C4-2B (cell line): Measurements from ENCODE around the gene GUCY1B1.

Source experiments
- CTCF ChIP-seq: fragments of 450-650 bp; conservative IDR thresholded peaks from 2 replicates; pipeline ENCODE4 v1.5.1; 2017; ENCODE audit warnings: mild to moderate bottlenecking
- ZFX ChIP-seq: fragments of 450-650 bp; IDR thresholded peaks from 2 replicates; pipeline ENCODE4 v1.6.1; 2017

GRCh38 chr4:155735496-155735895 lies 23.3 kb upstream of the GUCY1B1 start:
- no peak for TF ChIP-seq CTCF
- no peak for TF ChIP-seq ZFX
